ENCODE measurements around the gene ABCG1.

- TF ChIP-seq POLR2AphosphoS5 (IDR thresholded peaks at IDR 0.05), result no peak
- no peak for TF ChIP-seq CTCF (IDR thresholded peaks at IDR 0.05)
- TF ChIP-seq POLR2A (IDR thresholded peaks at IDR 0.05), result no peak
- no peak for TF ChIP-seq EP300 (IDR thresholded peaks at IDR 0.05)
These were observed 26.6 kb downstream of the ABCG1 start for GRCh38 chr21:42245331-42246193.
